PC-9 (cell line): ENCODE data around the gene HTRA3. TPM values are rescaled to one million over a fixed set of nuclear protein-coding genes. Genes with fewer than 3 reads are reported as not detected.

ENCODE experiments used
- BruUV-seq: library from RNA; stranded (reverse); fragments of 400-500 nt; replicated peaks from 2 replicates; lab custom pipeline; 2021; lab: Mats Ljungman, UMichigan
- CTCF ChIA-PET: fragments of 300-600 bp; sonication (Branson Sonifier 250); formaldehyde crosslinking; loops from one replicate; lab custom pipeline; 2022; ENCODE audit warnings: antibody characterized with exemption; lab: Charles Lee
- POLR2A ChIA-PET: fragments of 300-600 bp; sonication (Branson Sonifier 250); formaldehyde crosslinking; loops from one replicate; lab custom pipeline; 2022; ENCODE audit warnings: antibody characterized with exemption; ENCODE audit not compliant: unreplicated experiment; lab: Charles Lee
- DNase-seq, 2 experiments: peaks; one replicate each; pipeline versions ENCODE4 v3.0.0 to v3.0.0-alpha.2; 2015 to 2022; ENCODE audit warnings: mixed read lengths in 1 of 2
- H2AFZ ChIP-seq: fragments of 200-600 bp; sonication (generic); 2 replicates; pipeline ENCODE4 v1.8.1; 2017; ENCODE audit warnings: antibody characterized with exemption
- H3F3A ChIP-seq: fragments of 200-600 bp; sonication (generic); 2 replicates; pipeline ENCODE4 v1.8.1; 2017; ENCODE audit warnings: antibody characterized with exemption, mild to moderate bottlenecking, low read depth; ENCODE audit not compliant: insufficient read depth
- H3K27ac ChIP-seq: fragments of 200-600 bp; sonication (generic); 2 replicates; pipeline ENCODE4 v1.6.1; 2016; ENCODE audit warnings: mixed run types
- H3K27me3 ChIP-seq: fragments of 200-600 bp; sonication (generic); 2 replicates; pipeline ENCODE4 v1.6.1; 2016; ENCODE audit warnings: low read depth, mixed run types; ENCODE audit not compliant: insufficient read depth
- H3K36me3 ChIP-seq: fragments of 200-600 bp; sonication (generic); 2 replicates; pipeline ENCODE4 v1.6.1; 2016; ENCODE audit warnings: low read depth, mixed run types
- H3K4me1 ChIP-seq: fragments of 200-600 bp; sonication (generic); replicated peaks from 2 replicates; pipeline ENCODE4 v1.6.1; 2016; ENCODE audit warnings: mixed run types; ENCODE audit not compliant: insufficient read depth
- H3K4me2 ChIP-seq: fragments of 200-600 bp; sonication (generic); 2 replicates; pipeline ENCODE4 v1.6.1; 2017; ENCODE audit warnings: mixed run types
- H3K4me3 ChIP-seq: fragments of 200-600 bp; sonication (generic); 2 replicates; pipeline ENCODE4 v1.6.1; 2016; ENCODE audit warnings: mixed run types
- H3K79me2 ChIP-seq: fragments of 200-600 bp; sonication (generic); 2 replicates; pipeline ENCODE4 v1.6.1; 2017; ENCODE audit warnings: low read depth, mixed run types
- H3K9me2 ChIP-seq: fragments of 200-600 bp; sonication (generic); 2 replicates; pipeline ENCODE4 v1.8.1; 2017; ENCODE audit warnings: mild to moderate bottlenecking; ENCODE audit not compliant: insufficient read depth
- H3K9me3 ChIP-seq: fragments of 200-600 bp; sonication (generic); 2 replicates; pipeline ENCODE4 v1.8.1; 2016; ENCODE audit warnings: low read depth; ENCODE audit not compliant: insufficient read depth
- H4K20me1 ChIP-seq: fragments of 200-600 bp; sonication (generic); 2 replicates; pipeline ENCODE4 v1.8.1; 2017; ENCODE audit not compliant: insufficient read depth
- EZH2 ChIP-seq: fragments of 200-600 bp; sonication (generic); IDR thresholded peaks from 2 replicates; pipeline ENCODE4 v1.8.0; 2017; ENCODE audit warnings: antibody characterized with exemption, low read depth
- intact Hi-C: fragments of 100-400 bp; cut with micrococcal nuclease; formaldehyde crosslinking; loops from one replicate; pipeline ENCODE4 v1.10.0; 2022; ENCODE audit not compliant: unreplicated experiment
- total RNA-seq: library from RNA; stranded (reverse); gene quantifications from 2 replicates; pipeline ENCODE4 v1.2.3, GENCODE V29; 2021
- TF ChIP-seq, protein P1 (sequence below): fragments of 200-600 bp; sonication (generic); conservative IDR thresholded peaks from 2 replicates; pipeline ENCODE4 v1.6.1; 2017; ENCODE audit warnings: mixed run types, antibody characterized with exemption, mild to moderate bottlenecking, moderate library complexity

The HTRA3 gene
- total RNA-seq, 1 experiment from 2014 or later, result 14.1 TPM

DNA sequence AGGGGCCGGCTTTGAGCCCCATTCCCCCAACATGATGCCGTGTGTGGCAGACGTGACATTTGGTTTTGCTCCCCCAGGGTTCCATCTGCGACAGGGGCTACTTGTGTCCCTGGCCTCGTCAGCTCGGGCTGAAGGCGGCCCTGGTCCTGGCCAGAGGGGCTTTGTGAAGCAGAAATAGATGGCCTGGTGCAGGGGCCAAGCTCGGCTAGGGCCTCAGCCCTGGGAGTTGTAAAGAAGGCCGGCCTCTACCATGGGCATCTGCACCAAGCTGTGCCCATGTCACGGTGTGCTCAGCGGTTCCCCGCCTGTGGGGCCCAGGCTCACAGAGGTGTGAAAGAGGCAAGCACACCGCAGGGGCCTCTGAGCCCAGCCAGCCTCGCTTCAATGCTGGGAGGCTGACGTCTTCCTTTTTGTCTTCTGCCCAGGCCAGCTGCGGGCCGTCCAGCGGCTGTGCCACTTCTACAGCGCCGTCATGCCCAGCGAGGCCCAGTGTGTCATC is 38.0 kb upstream of the HTRA3 start:
- Histone ChIP-seq H3K79me2 (no peaks in the 10 kb centered on the region), H4K20me1 (no peaks in the 10 kb centered on the region), H2AFZ (no peak overlapping the region), H3K27me3 (no peaks in the 10 kb centered on the region), H3F3A (no peaks in the 10 kb centered on the region), H3K36me3 (no peaks in the 10 kb centered on the region), H3K9me2 (no peaks in the 10 kb centered on the region), H3K4me1 (peaks cover 13% of the 10 kb centered on the region), H3K4me3 (no peak overlapping the region), H3K4me2 (no peak overlapping the region), H3K9me3 (no peaks in the 10 kb centered on the region), H3K27ac (no peak overlapping the region)
- no peak for DNase-seq
- TF ChIP-seq, protein P1, sequence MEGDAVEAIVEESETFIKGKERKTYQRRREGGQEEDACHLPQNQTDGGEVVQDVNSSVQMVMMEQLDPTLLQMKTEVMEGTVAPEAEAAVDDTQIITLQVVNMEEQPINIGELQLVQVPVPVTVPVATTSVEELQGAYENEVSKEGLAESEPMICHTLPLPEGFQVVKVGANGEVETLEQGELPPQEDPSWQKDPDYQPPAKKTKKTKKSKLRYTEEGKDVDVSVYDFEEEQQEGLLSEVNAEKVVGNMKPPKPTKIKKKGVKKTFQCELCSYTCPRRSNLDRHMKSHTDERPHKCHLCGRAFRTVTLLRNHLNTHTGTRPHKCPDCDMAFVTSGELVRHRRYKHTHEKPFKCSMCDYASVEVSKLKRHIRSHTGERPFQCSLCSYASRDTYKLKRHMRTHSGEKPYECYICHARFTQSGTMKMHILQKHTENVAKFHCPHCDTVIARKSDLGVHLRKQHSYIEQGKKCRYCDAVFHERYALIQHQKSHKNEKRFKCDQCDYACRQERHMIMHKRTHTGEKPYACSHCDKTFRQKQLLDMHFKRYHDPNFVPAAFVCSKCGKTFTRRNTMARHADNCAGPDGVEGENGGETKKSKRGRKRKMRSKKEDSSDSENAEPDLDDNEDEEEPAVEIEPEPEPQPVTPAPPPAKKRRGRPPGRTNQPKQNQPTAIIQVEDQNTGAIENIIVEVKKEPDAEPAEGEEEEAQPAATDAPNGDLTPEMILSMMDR, result no peak
- no peak for TF ChIP-seq EZH2
- no TSS peak for BruUV-seq
- intact Hi-C loops, result no loop called here
- ChIA-PET POLR2A (no interaction called here), CTCF (no interaction called here)

DNA sequence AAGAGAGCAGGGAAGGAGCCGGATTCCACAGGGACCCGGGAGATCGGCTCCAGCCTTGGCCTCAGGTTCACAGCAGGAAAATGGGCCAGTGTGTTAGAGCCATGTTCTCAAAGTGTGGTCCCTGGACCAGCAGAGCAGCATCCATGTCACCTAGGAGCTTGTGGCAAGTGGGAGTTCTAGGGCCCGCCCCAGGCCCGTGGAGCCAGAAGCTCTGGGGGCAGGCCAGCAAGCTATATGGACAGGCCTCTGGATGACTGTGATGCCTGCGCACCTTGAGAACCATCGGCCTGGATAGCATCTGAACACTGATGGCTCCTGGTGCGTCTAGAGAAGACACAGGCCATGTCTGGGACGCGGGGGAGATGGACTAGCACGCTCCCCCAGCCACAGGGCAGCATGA is 36.8 kb upstream of the HTRA3 start:
- H4K20me1 ChIP-seq, result no peaks in the 10 kb centered on the region
- H3K4me2 ChIP-seq, result no peak overlapping the region
- no peak overlapping the region for H2AFZ ChIP-seq
- no peak overlapping the region for H3K4me3 ChIP-seq
- H3K9me2 ChIP-seq, result no peaks in the 10 kb centered on the region
- H3K4me1 ChIP-seq, result peaks cover 13% of the 10 kb centered on the region
- no TSS peak for BruUV-seq
- no peaks in the 10 kb centered on the region for H3K79me2 ChIP-seq
- ChIA-PET POLR2A (no interaction called here), CTCF (no interaction called here)
- no peak for TF ChIP-seq EZH2
- TF ChIP-seq, protein P1, result no peak
- intact Hi-C loops, result no loop called here
- no peak for DNase-seq
- H3K27me3 ChIP-seq, result no peaks in the 10 kb centered on the region
- H3F3A ChIP-seq, result no peaks in the 10 kb centered on the region
- no peaks in the 10 kb centered on the region for H3K9me3 ChIP-seq
- no peaks in the 10 kb centered on the region for H3K36me3 ChIP-seq
- no peak overlapping the region for H3K27ac ChIP-seq

DNA sequence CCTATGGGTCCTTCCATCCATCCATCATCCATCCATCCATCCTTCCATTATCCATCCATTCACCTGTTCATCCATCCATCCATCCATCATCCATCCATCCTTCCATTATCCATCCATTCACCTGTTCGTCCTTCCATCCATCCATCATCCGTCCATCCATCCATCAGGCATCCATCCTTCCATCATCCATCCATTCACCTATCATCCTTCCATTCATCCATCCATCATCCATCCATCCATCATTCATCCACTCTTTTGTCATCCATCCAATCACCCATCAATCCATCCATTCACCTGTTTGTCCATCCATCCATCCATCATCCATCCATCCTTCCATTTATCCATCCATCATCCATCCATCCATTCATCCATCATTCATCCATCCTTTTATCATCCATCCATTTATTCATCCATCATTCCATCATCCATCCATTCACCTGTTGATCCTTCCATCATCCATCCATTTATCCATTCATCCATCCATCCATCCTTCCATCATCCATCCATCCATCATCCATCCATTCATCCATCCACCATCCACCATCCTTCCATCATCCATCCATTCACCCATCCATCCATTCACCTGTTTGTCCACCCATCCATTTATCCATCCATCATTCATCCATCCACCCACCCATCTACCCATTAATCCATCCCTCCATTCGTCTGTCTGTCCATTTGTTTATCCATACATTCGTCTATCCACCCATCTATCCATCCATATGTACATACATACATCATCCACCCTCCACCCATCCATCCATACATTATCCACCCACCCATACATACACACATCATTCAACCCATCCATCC is 35.7 kb upstream of the HTRA3 start:
- no peak overlapping the region for H3K27ac ChIP-seq

More for the DNA sequence above, 35.7 kb upstream of the HTRA3 start:
- intact Hi-C loops, result no loop called here
- TF ChIP-seq, protein P1, result no peak
- no peak for TF ChIP-seq EZH2
- ChIA-PET POLR2A (no interaction called here), CTCF (no interaction called here)
- no peak overlapping the region for H3K4me2 ChIP-seq
- no TSS peak for BruUV-seq
- H3K4me3 ChIP-seq, result no peak overlapping the region
- H2AFZ ChIP-seq, result no peak overlapping the region
- H3K4me1 ChIP-seq, result peaks cover 3% of the 10 kb centered on the region
- no peaks in the 10 kb centered on the region for H3K79me2 ChIP-seq
- H3K36me3 ChIP-seq, result no peaks in the 10 kb centered on the region
- H3K27me3 ChIP-seq, result no peaks in the 10 kb centered on the region
- no peaks in the 10 kb centered on the region for H3F3A ChIP-seq
- no peaks in the 10 kb centered on the region for H4K20me1 ChIP-seq
- no peak for DNase-seq
- H3K9me2 ChIP-seq, result no peaks in the 10 kb centered on the region
- H3K9me3 ChIP-seq, result no peaks in the 10 kb centered on the region
